Measurements from ENCODE around the gene FARSB.

Gene FARSB

GRCh38 chr2:222673273-222673672 is 17.4 kb upstream of the FARSB start:
- Mint-ChIP-seq H3K27me3 (peaks cover 49% of the 10 kb centered on the region), H3K4me1 (peaks cover 21% of the 10 kb centered on the region), H3K9me3 (no peaks in the 10 kb centered on the region), H3K36me3 (no peaks in the 10 kb centered on the region), H3K4me3 (no peak overlapping the region), H3K27ac (no peak overlapping the region)
- no peak for ATAC-seq

GRCh38 chr2:222672068-222672401 is 16.1 kb upstream of the FARSB start:
- Mint-ChIP-seq H3K9me3 (no peaks in the 10 kb centered on the region), H3K27me3 (peaks cover 43% of the 10 kb centered on the region), H3K4me3 (peak overlapping the region; percentile 64), H3K27ac (no peak overlapping the region), H3K36me3 (no peaks in the 10 kb centered on the region), H3K4me1 (peaks cover 21% of the 10 kb centered on the region)
- ATAC-seq, result no peak

- H3K9me3 Mint-ChIP-seq, result no peaks in the 10 kb centered on the region
- H3K36me3 Mint-ChIP-seq, result no peaks in the 10 kb centered on the region
- peak within 1 kb of the TSS; percentile 64 for H3K4me3 Mint-ChIP-seq
- H3K4me1 Mint-ChIP-seq, result peaks cover 21% of the 10 kb centered on the region
- ATAC-seq, result peak; percentile 25
- H3K27ac Mint-ChIP-seq, result no peak within 1 kb of the TSS
- H3K27me3 Mint-ChIP-seq, result peaks cover 47% of the 10 kb centered on the region
Measured at GRCh38 chr2:222671259-222672067, 15.6 kb upstream of the FARSB start, which contains the start of gene MOGAT1. TSS of gene MOGAT1 (plus strand) at chr2:222671658. CDS start at chr2:222671786, 128 bp downstream.

- ATAC-seq, result no peak
- Mint-ChIP-seq H3K27ac (no peak overlapping the region), H3K27me3 (peaks cover 57% of the 10 kb centered on the region), H3K4me3 (no peak overlapping the region), H3K4me1 (peaks cover 21% of the 10 kb centered on the region), H3K36me3 (no peaks in the 10 kb centered on the region), H3K9me3 (no peaks in the 10 kb centered on the region)
Measured at GRCh38 chr2:222670191-222671038, 14.5 kb upstream of the FARSB start.

GRCh38 chr2:222669353-222669752 is 13.5 kb upstream of the FARSB start:
- Mint-ChIP-seq H3K27me3 (peaks cover 60% of the 10 kb centered on the region), H3K4me3 (no peak overlapping the region), H3K27ac (no peak overlapping the region)

GRCh38 chr2:222668494-222669154 is 12.7 kb upstream of the FARSB start:
- Mint-ChIP-seq H3K4me1 (peaks cover 16% of the 10 kb centered on the region), H3K27ac (no peak overlapping the region), H3K4me3 (no peak overlapping the region), H3K27me3 (peaks cover 57% of the 10 kb centered on the region), H3K36me3 (no peaks in the 10 kb centered on the region), H3K9me3 (no peaks in the 10 kb centered on the region)
- peak; percentile 58 for ATAC-seq

More at GRCh38 chr2:222669353-222669752, 13.5 kb upstream of the FARSB start:
- Mint-ChIP-seq H3K9me3 (no peaks in the 10 kb centered on the region), H3K36me3 (no peaks in the 10 kb centered on the region), H3K4me1 (peaks cover 21% of the 10 kb centered on the region)
- ATAC-seq, result no peak

- Mint-ChIP-seq H3K27me3 (peaks cover 23% of the 10 kb centered on the region), H3K4me3 (no peak overlapping the region), H3K27ac (no peak overlapping the region), H3K36me3 (no peaks in the 10 kb centered on the region), H3K9me3 (no peaks in the 10 kb centered on the region), H3K4me1 (no peaks in the 10 kb centered on the region)
- ATAC-seq, result no peak
Measured at GRCh38 chr2:222663479-222663878, 7.6 kb upstream of the FARSB start.

GRCh38 chr2:222656526-222657446 is 894 bp upstream of the FARSB start:
- Mint-ChIP-seq H3K36me3 (peaks cover 7% of the 10 kb centered on the region), H3K4me1 (peaks cover 39% of the 10 kb centered on the region), H3K27me3 (no peaks in the 10 kb centered on the region), H3K27ac (peak overlapping the region; percentile 99), H3K9me3 (no peaks in the 10 kb centered on the region), H3K4me3 (peak overlapping the region; percentile 97)
- ATAC-seq, result peak; percentile 25

- H3K4me3 Mint-ChIP-seq, result peak overlapping the region; percentile 5
- no peaks in the 10 kb centered on the region for H3K27me3 Mint-ChIP-seq
- no peak for ATAC-seq
- peaks cover 13% of the 10 kb centered on the region for H3K36me3 Mint-ChIP-seq
- H3K27ac Mint-ChIP-seq, result no peak overlapping the region
- no peaks in the 10 kb centered on the region for H3K9me3 Mint-ChIP-seq
- H3K4me1 Mint-ChIP-seq, result peaks cover 55% of the 10 kb centered on the region
Measured at GRCh38 chr2:222653280-222653679, 2.6 kb downstream of the FARSB start.

GRCh38 chr2:222652491-222653255 is 3.2 kb downstream of the FARSB start:
- peak overlapping the region; percentile 5 for H3K4me3 Mint-ChIP-seq
- ATAC-seq, result no peak
- H3K27ac Mint-ChIP-seq, result no peak overlapping the region
- peaks cover 55% of the 10 kb centered on the region for H3K4me1 Mint-ChIP-seq
- H3K9me3 Mint-ChIP-seq, result no peaks in the 10 kb centered on the region
- H3K36me3 Mint-ChIP-seq, result peaks cover 14% of the 10 kb centered on the region
- no peaks in the 10 kb centered on the region for H3K27me3 Mint-ChIP-seq

- Mint-ChIP-seq H3K4me3 (no peak overlapping the region), H3K4me1 (peaks cover 54% of the 10 kb centered on the region), H3K27me3 (no peaks in the 10 kb centered on the region), H3K9me3 (no peaks in the 10 kb centered on the region), H3K36me3 (peaks cover 22% of the 10 kb centered on the region), H3K27ac (no peak overlapping the region)
- ATAC-seq, result no peak
Measured at GRCh38 chr2:222651718-222652418, 4.0 kb downstream of the FARSB start.

- ATAC-seq, result no peak
- Mint-ChIP-seq H3K4me1 (peaks cover 39% of the 10 kb centered on the region), H3K36me3 (peaks cover 37% of the 10 kb centered on the region), H3K9me3 (no peaks in the 10 kb centered on the region), H3K4me3 (no peak overlapping the region), H3K27me3 (no peaks in the 10 kb centered on the region), H3K27ac (no peak overlapping the region)
Measured at GRCh38 chr2:222649801-222650200, 6.1 kb downstream of the FARSB start.

GRCh38 chr2:222646008-222646407 is 9.9 kb downstream of the FARSB start:
- H3K4me1 Mint-ChIP-seq, result peaks cover 23% of the 10 kb centered on the region
- H3K4me3 Mint-ChIP-seq, result no peak overlapping the region
- peaks cover 63% of the 10 kb centered on the region for H3K36me3 Mint-ChIP-seq
- no peaks in the 10 kb centered on the region for H3K9me3 Mint-ChIP-seq
- no peak for ATAC-seq
- no peak overlapping the region for H3K27ac Mint-ChIP-seq
- H3K27me3 Mint-ChIP-seq, result no peaks in the 10 kb centered on the region
